ENCODE data around the gene TPD52L3. TPM values are rescaled to one million over a fixed set of nuclear protein-coding genes. Genes with fewer than 3 reads are reported as not detected.

TPD52L3 gene
- not detected for total RNA-seq

GRCh38 chr9:6328103-6328502 lies at the start of gene TPD52L3:
TSS of gene TPD52L3 (plus strand) at chr9:6328375. CDS start at chr9:6328596, 221 bp downstream.
- H3K27me3 ChIP-seq: no peaks in the 10 kb centered on the region
- no peak for TF ChIP-seq CTCF (IDR thresholded peaks at IDR 0.05)
- TF ChIP-seq POLR2A (IDR thresholded peaks at IDR 0.05): no peak
- H3K27ac ChIP-seq: no peak within 1 kb of the TSS
- no peaks in the 10 kb centered on the region for H3K9me3 ChIP-seq
- no peaks in the 10 kb centered on the region for H3K4me1 ChIP-seq
- H3K4me3 ChIP-seq: no peak within 1 kb of the TSS
- DNase-seq: no peak
- intact Hi-C loops (cut with DNase I; ENCODE audit: low total_unique reads): no loop called here
- no peaks in the 10 kb centered on the region for H3K36me3 ChIP-seq

DNA sequence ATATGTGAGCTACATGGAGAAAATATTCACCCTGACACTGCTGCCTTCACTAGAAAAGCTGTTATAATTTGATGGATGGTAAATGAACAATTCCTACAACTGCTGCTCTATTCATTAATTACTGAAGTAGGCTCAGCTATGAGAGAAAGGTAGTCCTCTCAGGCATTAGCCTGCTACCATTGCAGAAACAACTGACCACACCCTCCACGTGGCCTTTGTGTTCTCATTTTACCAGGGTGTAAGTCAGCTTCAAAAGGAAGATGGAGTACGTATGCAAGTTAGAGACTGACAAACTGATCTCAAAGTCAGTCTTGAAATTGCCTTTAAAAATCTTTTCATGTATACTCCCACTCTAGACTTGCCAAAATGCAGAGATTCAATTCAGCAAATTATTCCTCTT lies 26.3 kb upstream of the TPD52L3 start:
- Histone ChIP-seq H3K27me3 (no peaks in the 10 kb centered on the region), H3K27ac (no peak overlapping the region), H3K4me3 (no peak overlapping the region), H3K4me1 (no peaks in the 10 kb centered on the region), H3K36me3 (no peaks in the 10 kb centered on the region), H3K9me3 (no peaks in the 10 kb centered on the region)
- no peak for DNase-seq
- TF ChIP-seq POLR2A (IDR thresholded peaks at IDR 0.05) (no peak), CTCF (IDR thresholded peaks at IDR 0.05) (no peak)
- intact Hi-C loops (cut with DNase I; ENCODE audit: low total_unique reads): no loop called here

GRCh38 chr9:6302417-6302816 lies 25.8 kb upstream of the TPD52L3 start:
- no peaks in the 10 kb centered on the region for H3K36me3 ChIP-seq
- intact Hi-C loops (cut with DNase I; ENCODE audit: low total_unique reads): no loop called here
- no peak overlapping the region for H3K4me3 ChIP-seq
- H3K27ac ChIP-seq: no peak overlapping the region
- H3K27me3 ChIP-seq: no peaks in the 10 kb centered on the region
- TF ChIP-seq CTCF (IDR thresholded peaks at IDR 0.05) (no peak), POLR2A (IDR thresholded peaks at IDR 0.05) (no peak)
- no peaks in the 10 kb centered on the region for H3K4me1 ChIP-seq
- no peak for DNase-seq
- H3K9me3 ChIP-seq: no peaks in the 10 kb centered on the region

DNA sequence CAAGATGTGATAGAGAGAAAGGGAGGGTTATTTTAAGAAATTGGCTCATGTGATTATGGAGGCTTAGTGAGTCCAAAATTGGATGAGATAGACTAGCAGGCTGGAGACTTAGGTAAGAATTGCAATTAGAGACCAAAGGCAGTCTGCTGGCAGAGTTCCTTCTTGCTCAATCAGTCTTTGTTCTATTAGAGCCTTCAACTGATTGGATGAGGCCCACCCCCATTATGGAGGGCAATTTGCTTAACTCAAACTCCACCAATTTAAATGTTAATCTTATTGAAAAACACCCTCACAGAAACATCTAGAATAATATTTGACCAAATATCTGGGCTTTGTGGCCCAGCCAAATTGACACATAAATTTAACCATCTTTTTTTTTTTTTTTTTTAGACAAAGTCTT lies 23.9 kb upstream of the TPD52L3 start:
- H3K27me3 ChIP-seq: no peaks in the 10 kb centered on the region
- H3K9me3 ChIP-seq: no peaks in the 10 kb centered on the region
- TF ChIP-seq POLR2A (IDR thresholded peaks at IDR 0.05): no peak
- TF ChIP-seq CTCF (IDR thresholded peaks at IDR 0.05): no peak
- no peak overlapping the region for H3K27ac ChIP-seq
- H3K36me3 ChIP-seq: no peaks in the 10 kb centered on the region
- no peak overlapping the region for H3K4me3 ChIP-seq
- no peak for DNase-seq
- intact Hi-C loops (cut with DNase I; ENCODE audit: low total_unique reads): no loop called here
- no peaks in the 10 kb centered on the region for H3K4me1 ChIP-seq

GRCh38 chr9:6305954-6306563 lies 22.1 kb upstream of the TPD52L3 start:
- no peaks in the 10 kb centered on the region for H3K9me3 ChIP-seq
- no peaks in the 10 kb centered on the region for H3K4me1 ChIP-seq
- intact Hi-C loops (cut with DNase I; ENCODE audit: low total_unique reads): no loop called here
- TF ChIP-seq POLR2A (IDR thresholded peaks at IDR 0.05): no peak
- TF ChIP-seq CTCF (IDR thresholded peaks at IDR 0.05): peak; percentile 61 to 83 (median 67)
- no peak overlapping the region for H3K27ac ChIP-seq
- no peak for DNase-seq
- H3K27me3 ChIP-seq: no peaks in the 10 kb centered on the region
- no peaks in the 10 kb centered on the region for H3K36me3 ChIP-seq
- no peak overlapping the region for H3K4me3 ChIP-seq

Measured in uterus (tissue), 4 donors.